Measurements from ENCODE around the gene TBL1Y.

- TF ChIP-seq CTCF (IDR thresholded peaks at IDR 0.05; ENCODE audit: low read depth, low read length, poor library complexity, severe bottlenecking), result no peak
- no peak for TF ChIP-seq EZH2phosphoT487 (IDR thresholded peaks at IDR 0.05; ENCODE audit: borderline replicate concordance, low read length)
These were observed 189.2 kb downstream of the TBL1Y start for GRCh38 chrY:7099742-7100141.

Data from DOHH2 (cell line).